ENCODE data around the gene RNF207.

- TF ChIP-seq REST (IDR thresholded peaks at IDR 0.05; ENCODE audit: insufficient read depth in 1 of 2, low read depth in 2 of 2, low read length in 1 of 2) (no peak), CTCF (IDR thresholded peaks at IDR 0.05) (peak; percentile 64)
Observed at GRCh38 chr1:6183520-6183989, 22.4 kb upstream of the RNF207 start.

All from Panc1 (cell line).